Measurements from ENCODE around the gene P2RX1.

P2RX1 gene

DNA sequence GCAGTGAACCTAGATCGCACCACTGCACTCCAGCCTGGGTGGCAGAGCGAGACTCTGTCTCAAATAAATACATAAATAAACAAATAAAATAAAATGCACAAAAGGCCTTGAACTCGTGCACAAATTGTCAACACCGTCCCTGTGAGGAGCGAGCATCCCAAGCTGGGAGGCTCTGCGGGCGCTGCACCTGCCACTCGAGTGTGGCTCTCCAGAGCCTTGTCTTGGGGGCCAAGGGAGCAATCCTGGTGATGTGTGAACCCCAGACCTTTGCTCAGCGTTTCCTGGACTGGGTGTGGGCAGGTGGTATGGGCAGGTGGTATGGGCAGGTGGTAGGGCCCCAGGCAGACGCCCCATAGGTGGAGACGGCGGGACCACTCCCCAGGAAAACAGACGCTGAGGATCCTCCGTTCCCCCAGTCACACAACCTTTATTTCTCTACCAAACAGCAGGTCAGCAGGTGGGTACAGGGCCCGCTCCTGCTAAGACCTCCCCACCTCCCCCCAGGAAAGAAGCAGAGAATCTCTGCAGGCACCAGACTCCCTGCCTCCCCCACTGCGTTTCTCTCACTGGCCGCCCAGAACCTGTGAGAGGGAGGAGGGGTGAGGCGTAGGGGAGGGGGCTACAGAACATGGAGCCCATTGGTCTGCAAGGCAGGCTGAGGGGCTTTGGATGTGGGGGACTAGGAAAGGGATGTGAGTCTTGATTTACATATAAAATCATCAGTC is 7.4 kb upstream of the P2RX1 start:
- no peak for DNase-seq

- no peak for DNase-seq
These were observed 6.5 kb upstream of the P2RX1 start for GRCh38 chr17:3922765-3923164.

- DNase-seq, result no peak
These were observed 5.4 kb upstream of the P2RX1 start for GRCh38 chr17:3921502-3922319.

- peak; percentile 26 for DNase-seq
These were observed 4.7 kb upstream of the P2RX1 start for GRCh38 chr17:3921006-3921405.

DNA sequence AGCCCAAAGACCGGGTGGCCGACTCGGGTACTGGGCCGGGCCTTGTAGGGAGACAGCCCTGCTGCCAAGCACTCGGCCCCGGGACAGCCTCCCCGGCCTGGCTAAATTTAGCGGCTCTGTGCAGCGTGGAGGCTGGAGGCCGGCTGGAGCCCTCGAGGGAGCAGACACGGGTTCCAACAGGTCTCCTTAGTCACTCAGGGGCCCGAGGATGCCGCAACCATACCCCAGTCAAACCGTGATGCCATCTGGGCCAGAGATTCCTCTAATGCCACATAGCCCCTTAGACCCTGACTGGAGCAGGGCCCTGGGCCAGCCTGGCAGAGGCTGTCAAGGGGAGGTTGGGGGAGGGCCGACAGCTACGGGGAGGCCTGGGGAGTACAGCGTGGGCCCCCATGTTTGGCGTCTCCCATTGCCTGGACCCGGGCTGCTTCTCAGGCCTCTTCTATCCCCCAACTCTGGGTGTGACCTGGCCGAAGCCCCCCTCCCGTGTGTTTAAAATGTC is 2.9 kb upstream of the P2RX1 start:
- no peak for DNase-seq

- no peak for DNase-seq
These were observed 2.3 kb upstream of the P2RX1 start for GRCh38 chr17:3918372-3919122.

DNA sequence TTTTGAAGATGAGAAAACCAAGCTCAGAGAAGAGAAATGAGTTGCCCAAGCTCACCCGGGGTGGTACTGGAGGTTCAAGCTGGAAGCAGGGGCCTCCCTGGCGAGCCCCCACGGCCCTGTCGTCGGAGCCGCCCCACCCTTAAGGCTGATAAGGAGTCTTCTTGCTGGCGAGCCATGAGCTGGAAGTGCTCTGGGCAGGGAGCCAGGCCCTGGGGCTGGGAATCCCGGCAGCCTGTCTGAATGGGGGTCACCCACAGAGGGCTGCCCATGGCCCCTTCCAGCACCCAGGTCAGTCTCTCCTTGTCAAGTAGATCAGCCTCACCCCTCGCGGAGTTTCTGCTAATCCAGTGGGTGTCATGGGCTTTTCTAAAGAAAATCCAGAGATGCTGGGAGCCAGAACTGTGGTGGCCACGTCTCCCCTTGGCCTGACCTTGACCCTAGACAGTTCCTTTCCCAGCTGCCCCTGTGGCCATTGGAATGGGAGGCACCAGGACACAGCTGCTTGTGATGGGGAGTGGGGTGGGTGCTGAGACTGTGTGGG is 1.2 kb upstream of the P2RX1 start:
- no peak for DNase-seq

- DNase-seq, result no peak
These were observed 560 bp upstream of the P2RX1 start for GRCh38 chr17:3916825-3917224.

DNA sequence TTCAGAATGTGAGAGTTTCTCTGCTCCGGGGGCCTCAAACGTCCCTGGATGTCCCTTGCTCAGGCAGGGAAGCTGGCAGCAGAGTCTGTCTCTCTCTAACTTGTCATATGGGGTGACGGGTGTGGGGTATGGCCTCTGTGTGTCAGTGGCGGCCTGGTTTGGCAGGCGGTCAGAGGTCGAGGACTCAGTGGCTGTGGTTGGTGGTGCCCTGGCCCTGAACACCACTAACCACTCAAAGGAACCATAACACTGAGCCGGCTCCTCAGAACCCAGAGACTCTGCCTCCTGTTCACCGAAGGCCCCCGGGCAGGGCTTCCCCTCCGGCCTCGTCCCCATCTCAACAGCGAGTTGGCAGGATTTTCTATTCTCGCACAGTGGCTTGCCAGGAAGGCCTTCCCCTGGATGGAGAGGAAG is 677 bp downstream of the P2RX1 start:
- no peak for DNase-seq

GRCh38 chr17:3914312-3914670 is 2.0 kb downstream of the P2RX1 start:
- DNase-seq, result no peak

DNA sequence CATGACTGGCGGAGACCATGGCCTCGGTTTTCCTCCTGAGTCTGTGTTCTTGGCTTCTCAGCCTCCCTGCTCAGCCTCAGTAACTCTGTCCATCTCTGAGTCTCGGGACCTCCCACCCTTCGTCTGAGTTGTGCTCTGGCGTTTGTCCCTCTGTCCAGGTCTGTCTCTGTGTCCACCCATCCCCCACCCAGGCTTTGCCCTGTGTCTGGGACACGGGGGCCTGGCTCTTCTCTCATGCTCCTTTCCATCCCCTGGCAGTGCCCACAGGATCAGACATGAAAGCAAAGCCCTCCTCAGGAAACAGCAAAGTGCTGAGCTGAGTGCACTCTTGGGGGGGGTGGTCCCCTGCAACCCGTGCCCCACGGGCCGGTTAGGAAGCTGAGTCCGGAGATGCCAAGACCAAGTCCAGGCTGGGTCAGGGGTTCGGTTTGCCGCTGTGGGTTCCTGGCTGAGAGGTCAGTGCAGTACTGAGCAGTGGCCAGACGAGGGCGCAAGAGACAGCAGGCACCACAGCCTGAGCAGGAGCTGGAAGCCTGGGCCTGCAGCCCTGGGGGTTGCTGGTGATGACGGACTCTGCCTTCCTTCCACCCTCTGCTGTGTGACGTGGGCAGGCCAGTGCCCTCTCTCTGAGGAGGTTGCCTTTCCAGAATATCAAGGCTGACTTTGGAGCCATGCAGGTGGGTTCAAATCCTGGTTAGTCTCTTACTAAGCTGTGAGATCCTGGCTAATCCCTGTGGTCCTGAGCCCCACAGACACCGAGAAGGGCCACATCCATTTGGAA is 2.5 kb downstream of the P2RX1 start:
- DNase-seq, result peak; percentile 53

GRCh38 chr17:3912827-3913226 is 3.4 kb downstream of the P2RX1 start:
- no peak for DNase-seq

DNA sequence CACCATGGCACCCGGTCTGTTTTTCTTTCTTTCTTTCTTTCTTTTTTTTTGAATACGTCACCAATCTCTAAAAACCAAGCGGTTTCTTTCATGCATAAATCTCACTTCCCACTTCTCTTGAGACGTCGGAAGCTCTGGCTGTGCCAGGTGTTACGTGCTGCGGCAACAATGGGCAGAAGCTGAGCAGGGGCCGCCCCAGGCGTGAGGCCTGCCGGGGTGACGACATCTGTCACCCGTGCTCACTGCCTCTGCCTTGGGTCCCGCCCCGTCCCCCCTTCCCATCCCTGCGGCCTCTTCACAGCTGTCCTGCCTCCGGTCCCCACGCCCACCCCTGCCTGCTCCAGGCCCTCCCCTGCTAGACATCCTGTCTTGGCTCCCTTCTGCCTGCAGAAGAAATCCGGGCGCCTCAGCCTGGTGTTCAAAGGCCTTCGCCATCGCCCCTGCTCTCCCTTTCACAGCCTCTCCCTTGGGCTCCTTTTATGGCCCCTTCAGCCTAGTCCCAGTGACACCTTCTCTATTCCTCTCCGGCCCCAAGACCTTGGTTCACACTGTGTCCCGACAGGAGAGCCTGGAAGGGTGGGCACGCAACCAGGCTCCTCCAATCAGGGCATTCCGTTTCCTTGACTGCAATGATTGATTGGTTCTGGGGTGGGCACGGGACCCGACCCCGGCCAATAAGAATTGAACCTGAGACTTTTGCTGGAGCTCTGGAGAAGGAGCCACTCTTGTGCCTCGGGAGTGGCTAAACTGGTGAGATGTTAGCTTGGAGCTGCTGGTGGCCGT is 4.8 kb downstream of the P2RX1 start:
- peak; percentile 62 for DNase-seq

DNA sequence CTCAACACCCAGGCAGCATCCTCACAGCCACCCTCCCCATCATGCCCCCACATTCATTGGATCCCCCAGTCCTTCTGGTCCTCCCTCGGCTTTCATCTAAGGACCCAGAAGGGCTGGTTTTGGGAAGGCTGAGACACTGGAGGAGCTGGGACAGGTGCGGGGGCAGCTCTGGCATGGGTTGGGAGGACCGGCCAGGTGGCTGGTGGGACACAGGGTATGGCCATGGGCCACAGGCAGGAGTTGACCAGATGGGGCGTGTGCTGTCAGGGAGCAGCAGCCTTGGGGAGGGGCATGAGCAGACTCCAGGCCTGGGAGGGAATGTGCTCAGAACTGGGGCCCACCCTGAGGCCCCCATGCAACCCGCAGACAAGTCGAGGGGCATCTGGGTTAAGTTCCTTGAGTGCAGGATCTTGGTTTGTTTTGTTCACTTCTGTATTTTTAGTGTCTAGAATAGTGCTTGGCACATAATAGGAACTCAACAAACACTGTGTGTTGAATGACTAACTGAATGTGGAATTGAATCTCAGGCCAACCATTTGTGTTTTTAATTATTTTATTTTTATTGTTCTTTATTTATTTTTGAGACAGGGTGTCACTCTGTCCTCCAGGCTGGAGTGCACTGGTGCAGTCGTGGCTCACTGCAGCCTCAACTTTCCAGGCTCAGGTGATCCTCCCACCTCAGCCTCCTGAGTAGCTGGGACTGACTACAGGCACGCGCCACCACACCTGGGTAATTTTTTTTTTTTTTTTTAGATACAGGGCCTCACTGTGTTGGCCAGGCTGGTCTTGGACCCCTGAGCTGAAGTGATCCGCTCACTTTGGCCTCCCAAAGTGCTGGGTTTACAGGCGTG is 5.6 kb downstream of the P2RX1 start:
- DNase-seq, result no peak

DNA sequence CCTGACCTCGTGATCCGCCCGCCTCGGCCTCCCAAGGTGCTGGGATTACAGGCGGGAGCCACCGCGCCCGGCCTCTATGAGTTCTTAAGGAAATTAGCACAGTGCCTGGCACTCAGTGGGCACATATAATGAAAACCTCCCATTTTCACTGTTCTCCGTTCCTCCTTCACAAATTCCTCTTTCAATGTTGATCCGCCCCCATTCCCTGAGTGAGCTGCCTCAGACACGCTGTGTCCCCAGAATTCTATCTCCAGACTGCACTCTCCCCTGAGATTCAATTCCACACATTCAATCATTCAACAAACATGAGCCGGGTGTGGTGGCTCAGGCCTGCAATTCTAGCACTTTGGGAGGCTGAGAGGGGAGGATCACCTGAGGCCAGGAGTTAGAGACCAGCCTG is 7.0 kb downstream of the P2RX1 start:
- DNase-seq, result no peak

GRCh38 chr17:3907483-3908216 is 8.6 kb downstream of the P2RX1 start:
- DNase-seq, result no peak

DNA sequence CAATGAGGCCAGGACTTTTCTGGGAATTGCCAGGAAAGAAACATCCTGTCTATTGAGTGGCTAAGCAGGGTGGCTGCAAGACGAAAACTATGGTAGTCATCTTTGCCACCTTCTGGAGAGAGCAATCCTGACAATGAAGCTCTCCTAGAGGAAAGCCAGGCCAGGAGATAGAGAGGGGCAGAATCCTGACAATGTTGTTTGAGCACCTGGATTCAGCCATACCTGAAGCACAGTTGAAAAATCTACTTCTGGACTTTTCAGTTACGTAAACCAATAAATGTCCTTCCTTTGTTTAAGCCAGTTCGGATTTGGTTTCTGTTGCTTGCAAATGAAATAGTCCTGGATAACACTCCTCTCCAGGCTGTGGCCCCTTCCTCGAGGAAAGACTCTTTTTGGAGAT is 9.4 kb downstream of the P2RX1 start:
- DNase-seq, result no peak

DNA sequence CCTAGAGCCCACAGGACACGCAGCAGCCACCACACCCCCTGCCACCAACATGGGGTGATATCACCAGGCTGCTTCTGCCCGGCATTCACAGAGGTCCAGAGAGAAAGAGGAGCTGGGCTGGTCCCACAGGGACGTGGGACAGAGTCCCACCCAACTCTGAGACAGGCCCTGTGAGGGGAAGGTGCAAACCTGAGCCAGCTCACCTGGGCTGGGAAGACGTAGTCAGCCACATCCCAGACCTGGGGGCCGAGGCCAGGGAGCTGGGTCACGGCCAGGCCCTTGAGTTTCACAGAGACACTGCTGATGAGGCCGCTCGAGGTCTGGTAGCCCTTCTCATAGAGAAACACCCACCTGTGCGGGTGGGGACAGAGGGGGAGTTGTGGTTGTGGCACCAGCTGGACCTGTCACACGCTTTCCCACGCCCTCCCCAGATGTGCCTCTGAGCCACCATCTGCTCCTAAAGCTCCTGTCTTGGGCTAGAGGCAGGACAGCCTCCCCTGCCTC is 11.2 kb downstream of the P2RX1 start:
- DNase-seq, result no peak

GRCh38 chr17:3904501-3904900 is 11.8 kb downstream of the P2RX1 start:
- DNase-seq, result no peak

DNA sequence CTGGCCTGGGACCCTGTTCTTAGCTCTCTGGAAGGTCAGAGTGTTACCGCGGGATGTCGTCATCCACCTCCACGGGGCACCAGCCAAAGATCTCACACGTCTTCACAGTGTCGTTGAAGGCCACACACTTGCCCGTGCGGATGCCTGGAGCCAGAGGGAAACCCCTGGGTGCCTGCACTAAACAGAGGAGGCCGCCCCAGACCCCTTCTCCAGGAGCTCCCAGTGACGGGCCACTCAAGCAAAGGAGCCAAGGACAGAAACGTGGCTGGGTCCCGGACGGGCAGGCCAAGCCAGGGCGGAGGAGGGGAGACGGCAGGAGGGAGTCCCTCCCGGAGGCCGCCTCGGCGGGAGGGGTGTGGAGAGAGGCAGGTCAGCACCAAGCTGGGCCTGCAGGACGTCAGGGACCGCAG is 12.4 kb downstream of the P2RX1 start:
- no peak for DNase-seq
